ENCODE measurements around the gene MUC3A. TPM values are rescaled to one million over a fixed set of nuclear protein-coding genes. Genes with fewer than 3 reads are reported as not detected.
"Not testable (repeated sequence)": the region's sequence is repeated elsewhere in the genome, so short reads cannot be mapped to it uniquely, and the experiment has no call there.

Gene MUC3A
- total RNA-seq, 2 donors from 2014 or later = 0.52 to 0.74 TPM

GRCh38 chr7:100999334-100999733 lies 50.0 kb downstream of the MUC3A start:
- DNase-seq (ENCODE audit: low spot score); intact Hi-C loops (cut with DNase I): not testable (repeated sequence)

GRCh38 chr7:101000025-101000424 lies 50.7 kb downstream of the MUC3A start:
- DNase-seq (ENCODE audit: low spot score); intact Hi-C loops (cut with DNase I): not testable (repeated sequence)

- not testable (repeated sequence) for DNase-seq (ENCODE audit: low spot score)
Measured at GRCh38 chr7:101002333-101002732, 53.0 kb downstream of the MUC3A start.

GRCh38 chr7:101007361-101007760 lies 58.0 kb downstream of the MUC3A start:
- intact Hi-C loops (cut with DNase I); DNase-seq (ENCODE audit: low spot score): not testable (repeated sequence)

More at GRCh38 chr7:101002333-101002732, 53.0 kb downstream of the MUC3A start:
- intact Hi-C loops (cut with DNase I) = not testable (repeated sequence)

GRCh38 chr7:101009629-101010028 lies 60.3 kb downstream of the MUC3A start:
- DNase-seq (ENCODE audit: low spot score) = no peak
- intact Hi-C loops (cut with DNase I) = no loop called here

- DNase-seq (ENCODE audit: low spot score) = no peak
- intact Hi-C loops (cut with DNase I) = no loop called here
Measured at GRCh38 chr7:101012931-101013330, 63.6 kb downstream of the MUC3A start.

GRCh38 chr7:101015626-101016025 lies 66.3 kb downstream of the MUC3A start:
- intact Hi-C loops (cut with DNase I) = no loop called here
- DNase-seq (ENCODE audit: low spot score) = no peak

GRCh38 chr7:101017064-101017777 lies 67.9 kb downstream of the MUC3A start:
- intact Hi-C loops (cut with DNase I) = no loop called here
- DNase-seq (ENCODE audit: low spot score) = peak; percentile 92

Other genes with a start within 250 kb of the MUC3A start
- gene POP7, start 243.4 kb upstream of the MUC3A start, total RNA-seq = 10 to 100 TPM; 17.1 to 23.0 TPM
- not detected for gene EPO, start 229.1 kb upstream of the MUC3A start, total RNA-seq
- gene ZAN, start 215.9 kb upstream of the MUC3A start, total RNA-seq = not detected
- 10 to 100 TPM; 31.4 to 46.6 TPM for gene EPHB4, start 122.0 kb upstream of the MUC3A start, total RNA-seq
- gene SLC12A9, start 96.8 kb upstream of the MUC3A start, total RNA-seq = 10 to 100 TPM; 15.6 to 22.8 TPM
- 10 to 100 TPM; 55.7 to 58.7 TPM for gene TRIP6, start 82.1 kb upstream of the MUC3A start, total RNA-seq
- 10 to 100 TPM; 78.0 to 91.2 TPM for gene SRRT, start 74.4 kb upstream of the MUC3A start, total RNA-seq
- gene UFSP1, start 59.8 kb upstream of the MUC3A start, total RNA-seq = 1 to 10 TPM; 2.7 to 3.3 TPM
- gene ACHE, start 53.6 kb upstream of the MUC3A start, total RNA-seq = 1 to 10 TPM; 2.8 to 9.4 TPM
- gene MUC12, start 20.0 kb downstream of the MUC3A start, total RNA-seq = 1 to 10 TPM in 1 of 2 donors, under 1 TPM in 1; 0.62 to 1.5 TPM
- gene MUC17, start 70.5 kb downstream of the MUC3A start, total RNA-seq = under 1 TPM in 1 of 2 donors, not detected in 1; 0.05 TPM
- gene TRIM56, start 135.9 kb downstream of the MUC3A start, total RNA-seq = 10 to 100 TPM; 33.0 to 38.2 TPM
- gene SERPINE1, start 177.6 kb downstream of the MUC3A start, total RNA-seq = 100 to 1,000 TPM in 1 of 2 donors, 10 to 100 TPM in 1; 77.3 to 240 TPM
- 10 to 100 TPM; 21.5 to 22.7 TPM for gene AP1S1, start 204.9 kb downstream of the MUC3A start, total RNA-seq
- not detected for gene VGF, start 216.0 kb downstream of the MUC3A start, total RNA-seq
- not detected for gene NAT16, start 230.8 kb downstream of the MUC3A start, total RNA-seq

Measured in posterior vena cava (tissue), 2 donors.